Glutamatergic neuron (in vitro differentiated cells): ENCODE measurements around the gene KNDC1. TPM values are rescaled to one million over a fixed set of nuclear protein-coding genes. Genes with fewer than 3 reads are reported as not detected.

Experiments
- DNase-seq: peaks from one replicate; pipeline ENCODE4 v3.0.0; 2022
- H3K27ac Mint-ChIP-seq: one replicate; pipeline ENCODE4 v1.8.0; 2020; ENCODE audit warnings: mild to moderate bottlenecking, mixed read lengths, inconsistent platforms; ENCODE audit not compliant: unreplicated experiment
- H3K27me3 Mint-ChIP-seq: one replicate; pipeline ENCODE4 v1.8.0; 2020; ENCODE audit warnings: mild to moderate bottlenecking, moderate library complexity, mixed read lengths, inconsistent platforms; ENCODE audit not compliant: unreplicated experiment
- H3K36me3 Mint-ChIP-seq: one replicate; pipeline ENCODE4 v1.8.0; 2020; ENCODE audit warnings: mild to moderate bottlenecking, mixed read lengths, inconsistent platforms; ENCODE audit not compliant: unreplicated experiment
- H3K4me1 Mint-ChIP-seq: one replicate; pipeline ENCODE4 v1.8.0; 2020; ENCODE audit warnings: mild to moderate bottlenecking, low read depth, mixed read lengths, inconsistent platforms; ENCODE audit not compliant: unreplicated experiment
- H3K4me3 Mint-ChIP-seq: one replicate; pipeline ENCODE4 v1.8.0; 2020; ENCODE audit warnings: mild to moderate bottlenecking, mixed read lengths, inconsistent platforms; ENCODE audit not compliant: unreplicated experiment
- H3K9me3 Mint-ChIP-seq: one replicate; pipeline ENCODE4 v1.8.0; 2020; ENCODE audit warnings: mild to moderate bottlenecking, moderate library complexity, mixed read lengths, inconsistent platforms; ENCODE audit not compliant: unreplicated experiment
- total RNA-seq: library from RNA; stranded (reverse); fragmentation: NEBNext Ultra II Directional; extraction: Animal tissue kit (Norgen Biotek cat#: 25700); gene quantifications from one replicate; pipeline ENCODE4 v1.2.1, GENCODE V29; 2021; ENCODE audit not compliant: unreplicated experiment
- TF ChIP-seq, protein P1 (sequence below): fragments of 200-600 bp; sonication (generic); IDR thresholded peaks from one replicate; pipeline ENCODE4 v1.5.0; 2021; ENCODE audit not compliant: partially characterized antibody, unreplicated experiment

The KNDC1 gene
- total RNA-seq, 1 donor from 2014 or later = 7.4 TPM

DNA sequence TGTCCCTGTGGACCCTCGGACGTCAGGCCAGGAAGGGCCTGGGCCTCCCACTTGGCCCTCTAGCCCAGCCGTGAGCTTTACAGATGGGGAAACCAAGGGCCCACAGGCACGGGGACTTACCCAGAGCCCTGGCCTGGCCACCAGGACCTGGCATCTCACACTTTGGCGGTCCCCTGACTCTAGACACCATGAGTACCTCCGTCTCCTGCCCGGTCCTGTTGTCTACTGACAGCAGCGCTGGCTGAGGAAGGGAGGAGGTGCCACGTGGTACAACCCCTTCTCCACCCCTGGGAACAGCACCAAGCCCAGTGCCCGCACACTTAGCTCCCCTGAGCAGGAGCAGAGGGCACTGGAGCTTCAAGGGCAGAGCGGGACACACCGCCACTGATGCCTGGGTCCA is 46.2 kb upstream of the KNDC1 start:
- Mint-ChIP-seq H3K27ac (no peak overlapping the region), H3K4me1 (no peaks in the 10 kb centered on the region), H3K9me3 (peaks cover 11% of the 10 kb centered on the region), H3K36me3 (peaks cover 32% of the 10 kb centered on the region), H3K27me3 (peaks cover 13% of the 10 kb centered on the region), H3K4me3 (no peak overlapping the region)
- DNase-seq = no peak
- TF ChIP-seq, protein P1, sequence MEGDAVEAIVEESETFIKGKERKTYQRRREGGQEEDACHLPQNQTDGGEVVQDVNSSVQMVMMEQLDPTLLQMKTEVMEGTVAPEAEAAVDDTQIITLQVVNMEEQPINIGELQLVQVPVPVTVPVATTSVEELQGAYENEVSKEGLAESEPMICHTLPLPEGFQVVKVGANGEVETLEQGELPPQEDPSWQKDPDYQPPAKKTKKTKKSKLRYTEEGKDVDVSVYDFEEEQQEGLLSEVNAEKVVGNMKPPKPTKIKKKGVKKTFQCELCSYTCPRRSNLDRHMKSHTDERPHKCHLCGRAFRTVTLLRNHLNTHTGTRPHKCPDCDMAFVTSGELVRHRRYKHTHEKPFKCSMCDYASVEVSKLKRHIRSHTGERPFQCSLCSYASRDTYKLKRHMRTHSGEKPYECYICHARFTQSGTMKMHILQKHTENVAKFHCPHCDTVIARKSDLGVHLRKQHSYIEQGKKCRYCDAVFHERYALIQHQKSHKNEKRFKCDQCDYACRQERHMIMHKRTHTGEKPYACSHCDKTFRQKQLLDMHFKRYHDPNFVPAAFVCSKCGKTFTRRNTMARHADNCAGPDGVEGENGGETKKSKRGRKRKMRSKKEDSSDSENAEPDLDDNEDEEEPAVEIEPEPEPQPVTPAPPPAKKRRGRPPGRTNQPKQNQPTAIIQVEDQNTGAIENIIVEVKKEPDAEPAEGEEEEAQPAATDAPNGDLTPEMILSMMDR = no peak

DNA sequence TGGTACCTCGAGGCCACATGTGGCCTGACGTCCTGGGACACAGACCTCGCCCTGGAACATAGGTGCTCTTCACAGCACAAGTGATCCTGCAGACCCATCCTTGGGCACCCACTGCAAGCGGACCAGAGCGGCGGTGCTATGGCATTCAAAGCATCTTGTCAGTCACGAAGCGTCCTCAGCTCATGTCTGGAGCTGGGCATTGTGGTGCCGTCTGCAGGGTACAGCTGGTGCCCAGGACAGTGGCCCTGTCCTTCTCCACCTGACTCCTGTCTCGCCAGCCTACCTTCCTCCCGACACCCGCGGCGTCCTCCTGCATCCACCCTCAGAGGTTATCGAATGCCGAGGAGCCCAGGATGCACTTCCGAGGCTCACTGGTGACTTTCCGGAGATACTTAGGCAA is 45.8 kb upstream of the KNDC1 start:
- Mint-ChIP-seq H3K9me3 (peaks cover 11% of the 10 kb centered on the region), H3K4me1 (no peaks in the 10 kb centered on the region), H3K27ac (no peak overlapping the region), H3K4me3 (no peak overlapping the region), H3K27me3 (peaks cover 11% of the 10 kb centered on the region), H3K36me3 (peaks cover 36% of the 10 kb centered on the region)
- TF ChIP-seq, protein P1 = no peak
- DNase-seq = no peak

DNA sequence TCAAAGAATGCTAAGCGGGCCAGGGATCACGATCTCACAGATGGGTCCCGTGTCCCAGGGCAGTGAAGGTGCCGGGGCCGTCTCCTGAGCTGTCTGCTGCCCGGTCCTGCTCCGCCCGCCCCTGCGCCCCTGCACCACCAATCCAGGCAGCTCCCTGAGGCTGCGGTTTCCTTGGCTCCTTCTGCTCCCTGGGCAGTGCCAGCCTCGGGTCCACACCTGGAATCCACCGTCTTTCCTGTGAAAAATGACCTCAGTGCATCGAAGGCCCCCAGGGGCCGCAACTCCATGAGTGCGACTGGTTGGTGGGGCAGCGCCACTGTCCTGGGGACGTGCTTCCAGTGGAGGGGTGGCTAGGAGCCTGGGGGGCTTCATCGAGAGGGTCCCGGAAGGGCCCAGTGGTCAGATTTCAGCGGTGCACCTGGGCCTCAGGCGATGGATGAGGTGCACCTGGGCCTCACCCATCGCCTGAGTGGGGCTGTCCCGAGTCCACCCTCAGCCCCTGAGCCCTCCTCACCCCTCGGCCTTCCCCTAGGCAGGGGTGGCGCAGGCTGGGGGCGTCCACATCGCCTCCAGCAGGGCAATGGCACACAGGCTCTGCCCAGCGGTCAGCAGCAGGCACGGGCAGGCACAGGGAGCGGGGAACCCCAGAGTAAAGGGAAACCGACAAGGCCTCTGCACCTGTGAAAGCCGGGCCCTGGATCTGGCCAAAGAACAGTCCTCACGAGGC is 45.1 kb upstream of the KNDC1 start:
- peaks cover 40% of the 10 kb centered on the region for H3K36me3 Mint-ChIP-seq
- no peak for DNase-seq
- H3K27me3 Mint-ChIP-seq = peaks cover 9% of the 10 kb centered on the region
- TF ChIP-seq, protein P1 = no peak
- peaks cover 12% of the 10 kb centered on the region for H3K9me3 Mint-ChIP-seq
- no peak overlapping the region for H3K4me3 Mint-ChIP-seq
- H3K27ac Mint-ChIP-seq = no peak overlapping the region
- no peaks in the 10 kb centered on the region for H3K4me1 Mint-ChIP-seq

DNA sequence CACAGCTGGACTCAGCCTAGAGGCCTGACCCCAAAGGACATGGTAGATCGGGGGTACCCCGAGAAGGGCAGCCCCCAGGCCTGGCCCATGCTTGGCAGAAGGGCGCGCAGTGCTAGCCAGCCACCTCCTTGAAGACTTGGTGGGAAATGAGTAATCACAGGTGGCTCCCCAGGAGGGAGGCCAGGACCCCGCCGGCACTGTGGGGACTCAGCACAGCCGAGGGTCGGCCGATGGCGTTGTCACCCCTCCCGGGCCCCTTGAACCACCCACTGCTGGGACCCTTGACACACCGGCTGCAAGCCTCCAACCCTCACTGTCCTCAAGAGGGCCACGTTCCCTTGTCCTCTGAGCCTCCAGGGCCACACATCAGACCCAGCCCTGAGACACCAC is 44.6 kb upstream of the KNDC1 start:
- DNase-seq = no peak
- Mint-ChIP-seq H3K36me3 (peaks cover 37% of the 10 kb centered on the region), H3K9me3 (peaks cover 12% of the 10 kb centered on the region), H3K27ac (no peak overlapping the region), H3K27me3 (peaks cover 8% of the 10 kb centered on the region), H3K4me3 (no peak overlapping the region), H3K4me1 (no peaks in the 10 kb centered on the region)
- TF ChIP-seq, protein P1 = no peak

DNA sequence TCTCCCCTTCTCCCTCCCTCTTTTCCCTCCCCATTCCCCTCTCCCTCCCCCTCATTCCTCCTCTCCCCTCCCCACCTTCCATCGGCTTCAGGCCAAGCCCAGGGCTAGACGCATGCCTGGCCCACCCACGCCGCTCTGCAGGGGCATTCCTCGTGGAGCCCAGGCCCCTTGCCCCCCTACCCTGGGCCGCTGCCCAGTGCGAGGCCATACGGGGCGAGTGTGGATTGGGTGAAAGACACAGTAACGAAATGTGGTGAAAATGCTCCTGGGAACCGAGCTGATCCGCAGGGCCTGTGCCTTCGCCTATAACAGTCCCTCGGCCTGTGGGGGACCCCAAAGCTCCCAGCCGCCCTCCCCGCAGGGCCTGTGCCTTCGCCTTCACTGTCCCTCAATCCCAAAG is 44.0 kb upstream of the KNDC1 start:
- Mint-ChIP-seq H3K4me3 (no peak overlapping the region), H3K36me3 (peaks cover 35% of the 10 kb centered on the region), H3K27ac (no peak overlapping the region), H3K9me3 (peaks cover 13% of the 10 kb centered on the region), H3K27me3 (peaks cover 5% of the 10 kb centered on the region), H3K4me1 (no peaks in the 10 kb centered on the region)
- TF ChIP-seq, protein P1 = no peak
- DNase-seq = no peak
